ENCODE data around the gene PFN1. TPM values are rescaled to one million over a fixed set of nuclear protein-coding genes. Genes with fewer than 3 reads are reported as not detected.

The PFN1 gene
- total and polyA plus RNA-seq, 10 of the 15 experiments (the other 5 are each of a cell fraction or from before 2014, with no cell fraction given): 154 to 3,892 (median 1,918) TPM

GRCh38 chr17:4920351-4921048 is 27.8 kb downstream of the PFN1 start:
- no peaks in the 10 kb centered on the region for H3K9me3 ChIP-seq (replicated peaks; ENCODE audit: control insufficient read depth, insufficient read depth, low read length)

GRCh38 chr17:4919511-4920047 is 28.8 kb downstream of the PFN1 start:
- Histone ChIP-seq H3K27ac (ENCODE audit: control insufficient read depth, insufficient read depth) (no peak overlapping the region), H2AFZ (ENCODE audit: control insufficient read depth, low read depth, low read length) (no peak overlapping the region), H4K20me1 (ENCODE audit: control insufficient read depth, insufficient read depth) (no peaks in the 10 kb centered on the region), H3K79me2 (ENCODE audit: control insufficient read depth, insufficient read depth, low read length) (no peaks in the 10 kb centered on the region), H3K9me3 (replicated peaks; ENCODE audit: control insufficient read depth, insufficient read depth, low read length) (no peaks in the 10 kb centered on the region), H3K27me3 (replicated peaks in 1 of 2; ENCODE audit: control insufficient read depth in 2 of 2, insufficient read depth in 2 of 2, low read length in 1 of 2) (no peaks in the 10 kb centered on the region), H3K4me2 (ENCODE audit: control insufficient read depth, insufficient read depth) (no peak overlapping the region), H3K4me1 (ENCODE audit: control insufficient read depth, insufficient read depth, low read length) (no peaks in the 10 kb centered on the region), H3K9ac (ENCODE audit: control insufficient read depth, insufficient read depth, low read length) (no peak overlapping the region), H3K4me3 (no peak overlapping the region), H3K36me3 (ENCODE audit: control insufficient read depth in 2 of 2, insufficient read depth in 2 of 2, low read length in 1 of 2) (no peaks in the 10 kb centered on the region)
- WGBS (ENCODE audit: insufficient coverage, insufficient replicate concordance, low lambda C conversion rate, missing lambda C conversion rate): 84% methylated on average over 8 of the region's 8 CpGs
- DNase-seq (ENCODE audit: low read depth, low spot score) (no peak), FAIRE-seq (no peak), ATAC-seq (no peak)
- intact Hi-C loops (cut with micrococcal nuclease; ENCODE audit: unreplicated experiment) (no loop called here), in situ Hi-C loops (cut with MboI) (no loop called here)
- BruUV-seq (replicated peaks): no TSS peak
- SMC1A ChIA-PET (ENCODE audit: uncharacterized antibody, unreplicated experiment): interaction anchor here (0.9 kb wide), 1 partner anchor 13 kb away, joined by 3 read pairs; no protein-coding TSS in a partner anchor
- RAD21 ChIA-PET (ENCODE audit: unreplicated experiment): interaction anchor here (0.7 to 1.8 kb wide), 2 partner anchors 10 to 142 kb away, joined by 3 to 4 read pairs; no protein-coding TSS in a partner anchor
- POLR2A ChIA-PET: interaction anchor here (1.2 to 1.3 kb wide), 2 partner anchors 13 to 21 kb away, joined by 3 read pairs; partner anchors contain the start of genes RNF167 and SLC25A11
- CTCF ChIA-PET: interaction anchor here (0.7 to 0.8 kb wide), 2 partner anchors 10 to 70 kb away, joined by 3 read pairs; no protein-coding TSS in a partner anchor
- TF ChIP-seq BCL3 (IDR thresholded peaks at IDR 0.05; ENCODE audit: borderline replicate concordance, insufficient read depth, low read depth, low read length, poor library complexity, severe bottlenecking) (no peak), NRF1 (conservative IDR thresholded peaks at IDR 0.05; ENCODE audit: low read depth, low read length) (no peak), ATF2 (IDR thresholded peaks at IDR 0.05; ENCODE audit: low read length) (no peak), E2F4 (IDR thresholded peaks at IDR 0.05; ENCODE audit: low read depth, low read length) (no peak), POU2F2 (IDR thresholded peaks at IDR 0.05; ENCODE audit: borderline replicate concordance, low read depth, low read length) (no peak), BACH1 (IDR thresholded peaks at IDR 0.05; ENCODE audit: borderline replicate concordance) (no peak)

More at GRCh38 chr17:4920351-4921048, 27.8 kb downstream of the PFN1 start:
- WGBS (ENCODE audit: insufficient coverage, insufficient replicate concordance, low lambda C conversion rate, missing lambda C conversion rate): 91% methylated on average over 10 of the region's 10 CpGs
- Histone ChIP-seq H2AFZ (ENCODE audit: control insufficient read depth, low read depth, low read length) (no peak overlapping the region), H3K27me3 (replicated peaks in 1 of 2; ENCODE audit: control insufficient read depth in 2 of 2, insufficient read depth in 2 of 2, low read length in 1 of 2) (no peaks in the 10 kb centered on the region), H3K9ac (ENCODE audit: control insufficient read depth, insufficient read depth, low read length) (no peak overlapping the region), H3K4me2 (ENCODE audit: control insufficient read depth, insufficient read depth) (no peak overlapping the region), H3K36me3 (ENCODE audit: control insufficient read depth in 2 of 2, insufficient read depth in 2 of 2, low read length in 1 of 2) (no peaks in the 10 kb centered on the region), H3K27ac (ENCODE audit: control insufficient read depth, insufficient read depth) (no peak overlapping the region), H3K4me1 (ENCODE audit: control insufficient read depth, insufficient read depth, low read length) (no peaks in the 10 kb centered on the region), H4K20me1 (ENCODE audit: control insufficient read depth, insufficient read depth) (no peaks in the 10 kb centered on the region), H3K4me3 (no peak overlapping the region), H3K79me2 (ENCODE audit: control insufficient read depth, insufficient read depth, low read length) (no peaks in the 10 kb centered on the region)
- no peak for ATAC-seq
- DNase-seq (ENCODE audit: low read depth, low spot score): no peak
- CTCF ChIA-PET: interaction anchor here (1.3 kb wide), 1 partner anchor 11 kb away, joined by 4 read pairs; no protein-coding TSS in a partner anchor
- TF ChIP-seq EGR1 (IDR thresholded peaks at IDR 0.05; ENCODE audit: borderline replicate concordance in 1 of 2, low read depth in 2 of 2, low read length in 2 of 2) (no peak), MAX (IDR thresholded peaks at IDR 0.05; ENCODE audit: low read depth, low read length) (no peak)
- intact Hi-C loops (cut with micrococcal nuclease; ENCODE audit: unreplicated experiment) (no loop called here), in situ Hi-C loops (cut with MboI) (no loop called here)
- BruUV-seq (replicated peaks): no TSS peak
- no peak for FAIRE-seq
- SMC1A ChIA-PET (ENCODE audit: uncharacterized antibody, unreplicated experiment): interaction anchor here (0.9 kb wide), 1 partner anchor 19 kb away, joined by 3 read pairs; no protein-coding TSS in a partner anchor
- POLR2A ChIA-PET: interaction anchor here (1.2 kb wide), 1 partner anchor 20 kb away, joined by 3 read pairs; the partner anchor contains the start of genes RNF167 and SLC25A11
- RAD21 ChIA-PET (ENCODE audit: unreplicated experiment): interaction anchor here (1.8 kb wide), 1 partner anchor 11 kb away, joined by 4 read pairs; no protein-coding TSS in a partner anchor

All from GM12878 (cell line).